Stimulated activated CD4-positive, alpha-beta T cell treated with anti-CD3 and anti-CD28 coated beads, Interleukin-2, amount 100 ng/mL, for 24 hours (primary cell): ENCODE measurements around the gene TRDMT1.
A peak's percentile ranks its signal among the peaks of the same experiment; 100 is the strongest.

ENCODE experiments used
- DNase-seq, 2 donors: peaks; one replicate each; pipeline ENCODE4 v3.0.0-alpha.2; 2020

The TRDMT1 gene

DNA sequence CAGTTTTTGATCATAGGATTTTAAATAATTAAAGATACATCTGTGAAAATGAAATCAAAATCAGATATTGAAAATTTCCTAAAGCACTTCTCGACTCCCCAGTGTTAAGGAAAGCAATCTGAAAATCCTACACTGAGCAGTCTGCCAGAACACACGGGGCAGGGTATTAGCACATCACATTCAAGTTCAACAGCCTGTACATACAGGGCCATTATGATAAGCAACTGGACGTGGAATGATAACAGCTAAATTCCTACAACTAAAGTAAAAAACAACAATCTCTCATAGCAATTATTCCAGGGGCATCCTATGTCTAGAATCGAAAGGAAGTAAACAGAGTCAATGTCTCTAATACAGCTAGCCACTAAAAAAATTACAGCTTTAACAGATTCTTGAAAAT, 31.7 kb downstream of the TRDMT1 start:
- no peak for DNase-seq

DNA sequence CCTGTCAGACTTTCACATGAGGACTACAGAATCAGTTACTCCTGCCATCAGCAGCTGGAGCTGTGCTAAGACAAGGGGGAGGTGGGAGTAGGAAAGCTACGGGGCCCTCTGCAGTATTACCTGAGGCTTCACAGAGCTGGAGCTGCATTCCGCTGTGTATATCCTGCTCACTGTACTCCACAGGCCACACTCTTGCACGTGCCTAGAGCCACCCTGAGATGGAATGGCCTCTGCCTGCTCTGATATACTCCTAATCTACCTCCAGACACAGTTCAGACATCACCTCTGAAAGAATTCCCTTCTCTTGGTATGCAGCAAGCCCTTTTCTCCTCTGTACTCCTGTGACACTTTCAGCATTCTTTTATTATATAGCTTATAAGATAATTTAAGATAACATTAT, 34.8 kb downstream of the TRDMT1 start:
- DNase-seq, result no peak

DNA sequence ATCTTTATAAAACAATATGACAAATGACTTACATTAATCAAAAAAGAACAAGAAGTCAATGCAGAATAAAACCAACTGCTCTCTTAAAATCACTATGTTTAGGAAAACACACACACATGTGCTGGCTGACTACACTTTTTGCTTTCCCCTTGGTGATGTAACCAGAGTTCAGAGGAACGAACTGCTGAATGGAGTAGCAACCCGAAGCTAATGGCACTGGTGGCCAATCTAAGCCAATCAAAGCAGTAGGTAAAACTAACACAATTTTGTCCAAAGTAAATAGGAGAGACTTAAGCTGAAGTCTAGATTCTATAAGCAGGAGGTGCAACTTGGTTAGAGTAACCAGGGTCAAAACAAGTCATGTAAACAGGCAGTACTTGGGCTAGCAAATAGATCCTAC, 38.6 kb downstream of the TRDMT1 start:
- DNase-seq, result no peak

DNA sequence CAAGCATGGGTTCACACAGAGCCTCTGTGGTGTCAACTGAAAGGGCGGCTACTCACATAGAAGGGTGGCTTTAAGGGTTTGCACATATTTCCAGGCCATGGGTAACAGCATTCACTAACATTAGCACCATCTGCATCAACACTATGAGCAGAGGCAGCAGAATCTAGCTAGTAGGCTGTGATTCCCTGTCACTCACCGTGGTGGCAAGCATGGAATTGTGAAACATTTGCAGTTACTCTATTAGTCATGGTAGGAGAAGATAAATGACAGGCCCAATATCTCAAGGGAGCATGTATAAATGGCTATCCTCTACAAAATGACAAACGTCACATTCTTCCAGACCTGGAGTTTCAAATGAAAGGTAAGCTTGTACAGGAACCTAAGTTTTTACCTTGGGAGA, 39.7 kb downstream of the TRDMT1 start:
- DNase-seq, result no peak

- no peak for DNase-seq
Observed at GRCh38 chr10:17157024-17157423, 44.4 kb downstream of the TRDMT1 start.

GRCh38 chr10:17155826-17156225, 45.6 kb downstream of the TRDMT1 start:
- DNase-seq, result no peak

GRCh38 chr10:17154116-17154515, 47.4 kb downstream of the TRDMT1 start:
- DNase-seq, result no peak

DNA sequence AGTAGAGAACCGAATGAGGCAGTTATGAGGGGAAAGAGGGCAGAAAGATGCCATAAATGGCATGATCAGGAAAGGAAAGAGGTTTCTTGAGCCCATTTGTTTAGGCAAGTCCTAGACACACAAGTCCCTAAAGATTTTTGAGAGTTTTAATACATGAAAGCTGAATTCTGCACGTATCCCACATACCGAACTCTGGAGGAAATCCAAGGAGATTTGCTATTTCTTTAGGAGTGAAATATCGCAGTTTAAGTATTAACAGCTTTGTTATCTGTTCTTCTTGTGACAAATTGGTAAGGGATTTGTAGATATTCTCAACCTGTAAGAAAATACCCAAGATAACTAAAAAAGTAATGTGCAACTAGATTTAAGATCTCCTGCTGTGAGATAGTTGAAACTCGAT, 48.2 kb downstream of the TRDMT1 start:
- DNase-seq, result no peak

DNA sequence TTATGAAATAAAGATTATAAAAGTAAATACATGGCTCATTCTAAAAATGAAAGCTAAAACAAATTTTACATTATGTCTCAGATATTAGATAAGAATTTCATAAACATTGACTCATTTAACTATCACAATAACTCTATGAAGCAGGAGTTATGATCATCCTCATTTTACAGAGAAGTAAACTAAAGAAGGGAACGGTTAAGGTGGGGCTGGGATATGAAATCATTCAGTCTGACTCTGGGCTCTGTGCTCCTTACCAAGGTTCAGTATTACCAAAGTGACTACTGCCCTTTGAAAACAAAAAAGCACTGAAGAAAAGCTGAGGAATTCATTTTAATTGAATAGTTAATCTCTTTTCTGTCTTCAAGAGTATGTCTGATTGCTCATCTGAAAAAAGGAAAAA, 49.8 kb downstream of the TRDMT1 start:
- DNase-seq, result no peak

DNA sequence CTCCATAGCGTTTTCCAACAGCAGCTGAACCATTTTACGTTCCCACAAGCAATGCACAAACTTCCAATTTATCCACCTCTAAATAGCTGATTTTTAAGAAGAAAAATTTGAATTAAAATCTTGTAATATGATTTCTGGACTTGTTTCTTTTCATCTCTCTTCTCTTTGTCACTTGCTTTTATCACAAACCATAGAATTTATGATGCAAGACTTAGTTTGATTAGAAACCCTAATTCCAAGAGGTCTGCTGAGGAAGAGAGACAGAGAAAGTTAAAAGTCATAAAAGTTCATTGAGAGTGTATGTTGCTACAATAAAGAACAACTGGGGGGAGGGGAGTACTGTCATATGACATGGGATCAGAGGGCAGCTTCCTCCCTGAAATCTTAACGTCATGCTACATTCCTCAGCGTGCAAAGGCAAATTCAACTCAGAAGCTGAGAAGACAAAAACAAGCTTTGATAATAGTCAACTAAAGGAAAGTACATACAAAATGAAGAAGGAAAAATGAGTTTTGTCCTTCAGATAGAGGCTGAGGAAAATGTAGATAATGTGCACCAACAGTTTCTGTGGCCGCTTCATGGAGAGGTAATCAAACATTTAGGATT, 53.5 kb downstream of the TRDMT1 start:
- no peak for DNase-seq

GRCh38 chr10:17146892-17147291, 54.6 kb downstream of the TRDMT1 start:
- no peak for DNase-seq

- no peak for DNase-seq
Observed at GRCh38 chr10:17145239-17145638, 56.2 kb downstream of the TRDMT1 start.

DNA sequence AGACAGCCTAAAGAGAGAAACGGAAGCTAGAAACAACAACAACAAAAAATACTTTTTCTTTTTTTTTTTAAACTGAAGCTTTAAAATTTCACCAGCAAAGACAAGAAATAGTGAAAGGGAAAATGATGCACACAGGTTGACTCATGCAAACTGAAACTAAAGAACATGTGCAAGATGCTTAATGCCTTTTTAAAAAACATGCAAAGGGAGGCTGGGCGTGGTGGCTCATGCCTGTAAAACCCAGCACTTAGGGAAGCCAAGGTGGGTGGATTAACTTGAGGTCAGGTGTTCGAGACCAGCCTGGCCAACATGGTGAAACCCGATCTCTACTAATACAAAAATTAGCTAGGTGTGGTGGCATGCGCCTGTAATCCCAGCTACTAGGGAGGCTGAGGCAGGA, 56.7 kb downstream of the TRDMT1 start:
- peak; percentile 68 to 69 for DNase-seq

DNA sequence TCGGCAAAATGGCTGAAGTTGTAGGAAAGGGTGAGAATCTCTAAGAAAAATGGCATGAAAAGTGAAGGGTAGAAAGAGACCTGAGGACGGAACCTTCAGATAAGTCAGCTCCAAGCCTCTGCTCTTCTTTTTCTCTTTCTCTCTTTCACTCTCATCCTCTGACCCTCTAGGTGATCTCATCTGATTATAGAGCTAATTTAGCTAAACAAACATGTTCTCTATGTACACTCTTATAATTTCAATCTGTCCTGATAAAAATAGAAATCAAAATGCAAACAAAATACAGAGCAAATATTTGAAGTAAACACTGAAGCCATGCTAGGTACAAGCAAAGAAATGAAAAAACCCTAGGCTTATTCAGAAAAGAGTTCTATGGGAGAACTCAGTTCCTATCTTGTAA, 57.4 kb downstream of the TRDMT1 start:
- no peak for DNase-seq

DNA sequence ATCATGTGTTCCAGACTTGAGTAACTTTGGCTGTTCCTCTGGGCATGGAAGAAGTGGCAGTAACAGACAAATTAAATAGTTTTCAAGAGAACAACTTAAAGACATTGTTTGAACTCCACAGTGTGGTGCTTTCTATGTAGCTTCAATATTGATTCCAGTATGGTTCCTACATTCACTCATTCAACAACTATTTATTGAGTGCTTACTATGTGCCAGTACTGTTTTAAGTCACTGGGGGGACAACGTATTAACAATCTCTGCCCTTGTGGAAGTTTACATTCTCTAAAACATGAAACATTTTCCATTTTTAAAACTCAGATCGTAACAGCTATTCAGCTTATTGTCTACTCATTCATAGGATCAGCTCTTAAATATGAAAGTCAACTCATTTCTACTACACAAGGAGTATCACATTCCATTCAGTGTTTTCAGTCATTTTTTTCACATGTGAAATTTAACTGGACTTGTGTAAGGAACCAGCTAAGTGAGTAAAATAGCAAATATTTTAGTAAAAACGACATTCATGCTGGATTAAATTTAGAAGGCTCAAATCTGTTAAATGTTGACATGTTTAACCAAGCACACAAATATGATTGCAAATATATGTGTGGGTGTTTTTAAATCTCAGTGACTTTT, 58.3 kb downstream of the TRDMT1 start:
- no peak for DNase-seq

GRCh38 chr10:17141504-17142229, 59.8 kb downstream of the TRDMT1 start:
- no peak for DNase-seq

GRCh38 chr10:17140386-17140761, 61.1 kb downstream of the TRDMT1 start:
- DNase-seq, result no peak

GRCh38 chr10:17138460-17139042, 62.9 kb downstream of the TRDMT1 start:
- no peak for DNase-seq

DNA sequence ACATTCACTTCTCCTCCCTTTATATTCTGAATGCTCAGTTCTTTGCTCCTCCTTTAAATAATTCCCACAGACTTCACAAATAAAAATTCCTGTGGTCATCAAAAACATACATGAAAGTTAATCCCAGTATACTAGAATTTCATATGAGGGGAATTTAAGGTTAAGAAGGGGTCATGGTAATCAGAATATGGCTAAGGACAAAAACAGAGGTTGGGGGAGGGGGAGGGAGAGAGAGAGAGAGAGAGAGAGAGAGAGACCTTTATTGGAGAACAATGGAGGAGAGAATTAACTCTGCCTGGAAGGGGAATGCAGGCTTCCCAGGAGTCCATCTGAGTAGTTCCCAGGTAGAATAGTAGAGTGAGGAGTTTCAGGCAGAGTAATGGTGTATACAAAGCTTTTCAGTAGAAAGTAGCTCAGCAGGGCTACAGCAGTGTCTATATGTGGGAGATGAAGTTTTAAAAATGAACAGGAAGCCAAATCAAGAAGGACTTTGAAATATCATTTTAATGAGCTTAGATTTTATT, 66.7 kb downstream of the TRDMT1 start:
- no peak for DNase-seq

GRCh38 chr10:17134282-17134681, 67.2 kb downstream of the TRDMT1 start:
- no peak for DNase-seq

- no peak for DNase-seq
Observed at GRCh38 chr10:17129741-17130140, 71.7 kb downstream of the TRDMT1 start, which contains the start of gene CUBN. TSS of gene CUBN (minus strand) at chr10:17129811. CDS start at chr10:17129765, 46 bp downstream.

DNA sequence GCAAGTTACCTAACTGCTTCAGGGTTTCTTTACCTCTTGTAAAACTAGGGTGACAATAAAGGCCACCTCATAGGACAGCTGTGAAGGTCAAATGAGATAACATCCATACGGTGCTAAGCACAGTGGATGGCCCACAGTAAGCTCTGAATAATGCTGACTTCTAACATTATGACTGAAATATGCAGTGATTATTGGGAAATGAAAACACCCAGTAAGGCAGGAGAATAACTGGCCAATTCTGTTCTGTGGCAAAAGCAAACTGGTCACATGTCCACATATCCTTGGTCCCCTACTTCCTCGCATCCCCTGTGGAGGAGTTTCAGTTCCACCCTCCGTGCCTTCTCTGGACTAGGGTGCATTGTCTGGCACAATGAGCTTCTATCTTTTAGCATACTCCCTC, 73.2 kb downstream of the TRDMT1 start:
- no peak for DNase-seq

DNA sequence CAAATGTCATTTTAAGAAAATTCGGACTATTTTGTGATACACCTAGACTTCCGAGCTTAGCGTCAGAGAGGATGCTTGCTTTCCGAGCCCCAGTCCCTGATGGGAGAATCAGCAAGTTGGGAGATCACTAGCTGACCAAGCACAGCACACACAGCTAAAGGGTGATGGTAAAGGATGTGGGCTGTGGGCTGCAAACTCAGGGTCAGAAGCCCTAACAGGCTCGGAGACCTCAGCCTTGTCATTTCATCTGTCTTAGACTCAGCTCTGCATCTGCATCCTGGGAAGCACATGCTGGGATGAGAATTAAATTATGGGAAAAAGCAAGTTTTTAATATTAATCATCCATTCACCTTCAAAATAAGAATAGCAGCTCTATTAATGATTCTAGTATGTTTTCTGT, 75.1 kb downstream of the TRDMT1 start:
- DNase-seq, result no peak
